Epithelial cell of proximal tubule (primary cell): ENCODE measurements around the gene CCNL2. TPM values are rescaled to one million over a fixed set of nuclear protein-coding genes. Genes with fewer than 3 reads are reported as not detected.
A peak's percentile ranks its signal among the peaks of the same experiment; 100 is the strongest.
"Not testable (repeated sequence)": the region's sequence is repeated elsewhere in the genome, so short reads cannot be mapped to it uniquely, and the experiment has no call there.

Experiments
- DNase-seq: peaks from one replicate; pipeline ENCODE4 v3.0.0-alpha.2; 2011; ENCODE audit warnings: low read depth
- H3K4me3 ChIP-seq: 2 replicates; pipeline ENCODE4 v1.5.1; 2011; ENCODE audit warnings: low read depth, mild to moderate bottlenecking, low read length
- total RNA-seq: library from RNA; depleted of rRNA; stranded (reverse); fragments of >200 nt; gene quantifications from 2 replicates; pipeline ENCODE4 v1.2.3, GENCODE V29; 2015
- TF ChIP-seq, protein P1 (sequence below): conservative IDR thresholded peaks from 2 replicates; pipeline ENCODE4 v1.5.1; 2012; ENCODE audit warnings: low read depth, mild to moderate bottlenecking, low read length

Gene CCNL2
- total RNA-seq, 1 donor from 2014 or later, result 96.3 TPM

DNA sequence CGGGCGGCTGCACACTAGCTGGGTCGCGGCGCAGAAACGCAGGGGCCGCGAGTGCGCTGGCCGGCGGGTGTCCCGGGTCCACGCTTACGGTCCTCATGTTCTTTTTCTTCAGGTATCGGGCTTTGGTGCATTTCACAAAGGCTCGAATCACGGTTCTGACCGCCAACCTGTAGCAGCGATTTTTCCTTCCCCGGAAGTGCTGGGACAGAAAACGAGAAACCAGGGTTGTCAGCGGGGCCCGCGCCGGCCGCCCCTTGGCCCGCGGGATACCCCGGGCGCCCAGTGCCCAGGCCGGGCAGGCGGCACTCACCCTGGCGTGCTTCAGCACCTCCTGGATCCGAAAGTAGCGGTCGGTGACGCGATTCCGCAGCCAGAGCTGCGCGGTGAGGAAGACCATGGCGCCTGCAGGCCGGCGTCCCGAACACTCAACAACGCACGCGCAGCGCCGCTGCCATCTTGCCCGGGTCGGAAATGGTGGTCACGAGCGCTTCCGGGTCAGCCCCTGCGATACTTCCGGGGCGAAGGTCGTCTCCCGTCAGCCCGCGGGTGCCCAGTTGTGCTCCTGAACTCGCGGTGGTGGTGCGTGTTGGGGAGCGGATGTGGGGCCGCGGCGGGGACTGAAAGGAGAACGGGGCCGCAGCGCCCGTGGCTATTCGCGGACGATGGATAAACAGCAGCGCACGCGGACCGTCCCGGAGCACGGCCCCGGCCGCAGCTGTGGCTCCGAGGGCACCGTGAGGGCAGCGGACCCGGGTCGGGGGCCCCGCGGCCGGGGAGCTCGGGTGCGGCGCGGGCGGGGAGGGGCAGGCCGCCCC lies 7.9 kb upstream of the CCNL2 start, which contains the start of gene MRPL20:
MRPL20 (minus strand) TSS at position 473 of the 815 bp plus-strand sequence; CDS start at position 397, 76 bp downstream.
- no peak for DNase-seq
- TF ChIP-seq, protein P1, sequence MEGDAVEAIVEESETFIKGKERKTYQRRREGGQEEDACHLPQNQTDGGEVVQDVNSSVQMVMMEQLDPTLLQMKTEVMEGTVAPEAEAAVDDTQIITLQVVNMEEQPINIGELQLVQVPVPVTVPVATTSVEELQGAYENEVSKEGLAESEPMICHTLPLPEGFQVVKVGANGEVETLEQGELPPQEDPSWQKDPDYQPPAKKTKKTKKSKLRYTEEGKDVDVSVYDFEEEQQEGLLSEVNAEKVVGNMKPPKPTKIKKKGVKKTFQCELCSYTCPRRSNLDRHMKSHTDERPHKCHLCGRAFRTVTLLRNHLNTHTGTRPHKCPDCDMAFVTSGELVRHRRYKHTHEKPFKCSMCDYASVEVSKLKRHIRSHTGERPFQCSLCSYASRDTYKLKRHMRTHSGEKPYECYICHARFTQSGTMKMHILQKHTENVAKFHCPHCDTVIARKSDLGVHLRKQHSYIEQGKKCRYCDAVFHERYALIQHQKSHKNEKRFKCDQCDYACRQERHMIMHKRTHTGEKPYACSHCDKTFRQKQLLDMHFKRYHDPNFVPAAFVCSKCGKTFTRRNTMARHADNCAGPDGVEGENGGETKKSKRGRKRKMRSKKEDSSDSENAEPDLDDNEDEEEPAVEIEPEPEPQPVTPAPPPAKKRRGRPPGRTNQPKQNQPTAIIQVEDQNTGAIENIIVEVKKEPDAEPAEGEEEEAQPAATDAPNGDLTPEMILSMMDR, result no peak
- peak within 1 kb of the TSS; percentile 98 for H3K4me3 ChIP-seq

DNA sequence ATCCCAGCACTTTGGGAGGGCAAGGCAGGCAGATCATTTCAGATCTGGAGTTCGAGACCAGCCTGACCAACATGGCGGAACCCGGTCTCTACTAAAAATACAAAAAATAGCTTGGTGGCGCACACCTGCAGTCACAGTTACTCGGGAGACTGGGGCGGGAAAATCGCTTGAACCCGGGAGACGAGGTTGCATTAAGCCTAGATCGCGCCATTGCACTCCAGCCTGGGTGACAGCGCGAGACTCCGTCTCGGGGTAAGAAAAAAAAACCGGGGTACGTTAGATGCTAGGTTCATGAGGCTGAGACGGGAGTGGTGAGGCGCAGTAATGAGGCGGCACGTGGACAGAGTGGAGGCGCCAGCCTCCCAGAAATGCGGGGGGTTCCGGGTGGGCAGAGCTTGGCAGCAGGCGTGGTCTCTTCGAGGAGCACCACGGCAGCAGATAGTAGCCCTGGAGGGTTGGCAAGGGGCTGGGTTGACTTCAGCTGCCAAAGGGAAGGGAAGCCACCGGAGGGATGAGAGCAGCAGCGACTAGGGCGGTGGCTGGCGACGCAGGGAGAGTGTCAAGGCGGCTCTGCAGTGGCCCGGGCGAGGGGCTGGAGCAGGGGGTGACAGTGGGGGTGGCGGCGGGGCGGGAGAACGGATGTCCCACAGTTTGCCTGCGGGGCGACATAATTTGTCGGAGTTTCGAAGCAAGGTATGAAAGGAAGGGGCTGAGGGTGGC lies 7.1 kb upstream of the CCNL2 start:
- no peak for DNase-seq
- H3K4me3 ChIP-seq, result peak overlapping the region; percentile 98
- TF ChIP-seq, protein P1, result no peak

DNA sequence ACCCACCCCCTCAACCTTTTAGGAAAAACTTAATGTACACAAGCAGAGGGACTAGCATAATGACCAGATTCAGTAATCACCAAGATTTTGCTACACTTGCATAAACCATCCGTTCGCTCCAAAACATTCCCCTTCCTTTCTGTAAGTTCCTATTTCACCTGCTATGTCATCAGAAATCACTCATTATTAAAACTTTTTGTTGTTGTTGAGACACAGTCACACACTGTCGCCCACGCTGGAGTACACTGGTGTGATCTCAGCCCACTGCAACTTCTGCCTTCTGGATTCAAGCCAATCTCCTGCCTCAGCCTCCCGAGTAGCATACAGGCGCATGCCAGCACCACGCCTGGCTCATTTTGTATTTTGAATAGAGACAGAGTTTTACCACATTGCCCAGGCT lies 4.5 kb upstream of the CCNL2 start:
- no peak for DNase-seq
- TF ChIP-seq, protein P1, result no peak
- H3K4me3 ChIP-seq, result no peak overlapping the region

DNA sequence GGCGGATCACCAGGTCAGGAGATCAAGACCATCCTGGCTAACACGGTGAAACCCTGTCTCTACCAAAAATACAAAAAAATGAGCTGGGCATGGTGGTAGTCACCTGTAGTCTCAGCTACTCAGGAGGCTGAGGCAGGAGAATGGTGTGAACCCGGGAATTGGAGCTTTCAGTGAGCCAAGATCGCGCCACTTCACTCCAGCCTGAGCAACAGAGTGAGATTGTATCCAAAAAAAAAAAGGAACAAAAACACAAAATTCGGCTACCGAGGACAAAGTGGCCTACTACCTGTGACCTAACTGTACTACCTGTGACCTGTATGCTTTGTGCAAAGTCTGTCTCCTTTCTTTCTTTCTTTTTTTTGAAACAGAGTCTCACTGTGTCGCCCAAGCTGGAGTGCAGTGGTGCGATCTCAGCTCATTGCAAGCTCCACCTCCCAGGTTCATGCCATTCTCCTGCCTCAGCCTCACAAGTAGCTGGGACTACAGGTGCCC lies 3.8 kb upstream of the CCNL2 start:
- H3K4me3 ChIP-seq, DNase-seq: not testable (repeated sequence)

DNA sequence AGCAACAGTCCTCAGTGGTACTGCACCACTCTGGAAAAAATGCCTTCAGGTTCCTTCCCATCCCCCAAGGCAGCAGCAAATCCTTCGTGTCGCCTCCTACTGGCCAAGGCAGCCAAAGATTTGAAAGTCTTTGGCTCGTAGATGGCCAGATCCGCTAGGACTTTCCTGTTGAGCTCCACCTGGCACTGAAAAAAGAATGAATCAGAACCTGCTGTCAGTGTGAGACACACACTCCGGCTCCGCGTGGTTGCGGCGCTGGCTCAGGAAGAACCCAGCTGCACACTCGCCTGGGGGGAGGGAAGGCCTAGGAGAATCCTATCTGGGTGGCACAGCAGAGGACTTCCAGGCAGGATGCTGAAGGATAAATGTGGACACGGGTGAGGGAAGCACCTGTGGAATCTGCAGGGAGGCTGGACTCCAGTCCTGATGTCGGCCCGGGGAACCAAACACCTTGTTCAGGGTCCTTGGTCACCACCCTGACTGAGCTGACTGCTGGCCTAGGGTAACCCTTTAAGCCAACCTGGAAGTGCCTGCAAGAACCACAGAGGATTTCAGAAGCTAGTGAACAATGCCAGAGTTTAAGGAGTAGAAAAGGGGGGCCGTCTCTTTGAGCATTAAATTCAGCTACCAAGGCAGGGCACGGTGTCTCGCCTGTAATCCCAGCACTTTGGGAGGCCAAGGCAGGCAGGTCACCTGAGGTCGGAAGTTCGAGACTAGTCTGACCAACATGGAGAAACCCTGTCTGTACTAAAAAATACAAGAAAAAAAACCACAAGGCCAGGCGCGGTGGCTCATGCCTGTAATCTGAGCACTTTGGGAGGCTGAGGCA lies 3.2 kb upstream of the CCNL2 start:
- H3K4me3 ChIP-seq, result no peak overlapping the region
- DNase-seq, result no peak
- TF ChIP-seq, protein P1, result peak; percentile 89

DNA sequence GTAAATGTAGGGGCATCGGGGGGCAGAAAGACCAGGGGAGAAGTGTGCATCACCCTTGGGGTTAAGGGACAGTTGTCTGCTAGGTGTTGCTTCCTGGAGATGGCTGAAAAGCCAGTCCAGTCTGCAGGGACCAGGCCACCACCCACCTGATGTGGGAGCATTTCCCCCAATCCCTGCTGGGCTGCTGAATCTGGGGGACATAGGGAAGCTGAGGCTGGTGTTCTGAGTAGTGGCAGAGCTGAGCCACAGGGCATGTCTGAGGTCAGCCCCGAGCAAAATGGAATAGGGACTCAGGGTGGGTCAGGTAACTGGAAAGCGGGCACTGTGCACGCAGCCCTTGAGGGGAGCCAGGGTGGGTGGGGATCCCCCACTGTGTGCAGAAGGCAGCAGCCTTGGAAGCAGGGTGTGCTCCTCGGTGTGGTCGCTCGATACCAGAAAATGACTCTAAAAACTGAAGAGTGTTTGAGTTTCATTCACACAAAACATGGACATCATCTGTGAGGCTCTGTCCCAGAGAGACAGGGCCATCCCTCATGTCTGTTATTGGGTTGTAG lies 2.4 kb upstream of the CCNL2 start:
- DNase-seq, result no peak
- H3K4me3 ChIP-seq, result no peak overlapping the region
- TF ChIP-seq, protein P1, result no peak
